ENCODE measurements around the gene CTSE.

DNA sequence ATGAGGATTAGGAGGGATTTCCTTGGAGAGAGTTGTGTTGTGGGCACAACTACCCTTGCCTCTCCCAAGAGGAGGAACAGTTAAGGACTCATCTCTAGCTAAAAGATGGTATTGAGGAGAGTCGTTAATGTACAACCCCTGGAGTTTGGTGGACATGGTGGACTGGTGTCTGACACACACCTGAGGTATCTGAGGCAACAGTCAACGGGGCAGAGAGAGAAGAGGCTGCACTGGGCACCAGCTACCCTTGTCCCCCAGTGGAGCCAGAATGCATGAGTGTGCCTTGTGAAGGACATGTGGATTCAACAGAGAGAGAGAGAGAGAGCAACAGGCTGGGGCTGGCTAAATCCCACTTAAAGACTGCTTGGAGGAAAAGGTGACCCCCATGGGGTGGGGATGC is 33.5 kb downstream of the CTSE start:
- TF ChIP-seq, protein P1, sequence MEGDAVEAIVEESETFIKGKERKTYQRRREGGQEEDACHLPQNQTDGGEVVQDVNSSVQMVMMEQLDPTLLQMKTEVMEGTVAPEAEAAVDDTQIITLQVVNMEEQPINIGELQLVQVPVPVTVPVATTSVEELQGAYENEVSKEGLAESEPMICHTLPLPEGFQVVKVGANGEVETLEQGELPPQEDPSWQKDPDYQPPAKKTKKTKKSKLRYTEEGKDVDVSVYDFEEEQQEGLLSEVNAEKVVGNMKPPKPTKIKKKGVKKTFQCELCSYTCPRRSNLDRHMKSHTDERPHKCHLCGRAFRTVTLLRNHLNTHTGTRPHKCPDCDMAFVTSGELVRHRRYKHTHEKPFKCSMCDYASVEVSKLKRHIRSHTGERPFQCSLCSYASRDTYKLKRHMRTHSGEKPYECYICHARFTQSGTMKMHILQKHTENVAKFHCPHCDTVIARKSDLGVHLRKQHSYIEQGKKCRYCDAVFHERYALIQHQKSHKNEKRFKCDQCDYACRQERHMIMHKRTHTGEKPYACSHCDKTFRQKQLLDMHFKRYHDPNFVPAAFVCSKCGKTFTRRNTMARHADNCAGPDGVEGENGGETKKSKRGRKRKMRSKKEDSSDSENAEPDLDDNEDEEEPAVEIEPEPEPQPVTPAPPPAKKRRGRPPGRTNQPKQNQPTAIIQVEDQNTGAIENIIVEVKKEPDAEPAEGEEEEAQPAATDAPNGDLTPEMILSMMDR (IDR thresholded peaks at IDR 0.05), result no peak
- TF ChIP-seq POLR2A (IDR thresholded peaks at IDR 0.05), result no peak
- TF ChIP-seq POLR2AphosphoS5 (IDR thresholded peaks at IDR 0.05), result no peak

Data from prostate gland (tissue), 2 donors.